ENCODE data around the gene IMP3.

IMP3 gene

GRCh38 chr15:75672646-75673425 lies 32.8 kb upstream of the IMP3 start:
- DNase-seq, result no peak

GRCh38 chr15:75671730-75672602 lies 31.9 kb upstream of the IMP3 start:
- no peak for DNase-seq

GRCh38 chr15:75669879-75670212 lies 29.8 kb upstream of the IMP3 start:
- no peak for DNase-seq

GRCh38 chr15:75669191-75669878 lies 29.3 kb upstream of the IMP3 start:
- no peak for DNase-seq

GRCh38 chr15:75666823-75667501 lies 26.9 kb upstream of the IMP3 start:
- no peak for DNase-seq

GRCh38 chr15:75663931-75664421 lies 24.0 kb upstream of the IMP3 start:
- no peak for DNase-seq

- DNase-seq, result no peak
These were observed 22.9 kb upstream of the IMP3 start for GRCh38 chr15:75662823-75663519.

- DNase-seq, result no peak
These were observed 21.7 kb upstream of the IMP3 start for GRCh38 chr15:75661756-75662140.

GRCh38 chr15:75661100-75661755 lies 21.2 kb upstream of the IMP3 start:
- DNase-seq, result no peak

GRCh38 chr15:75659928-75660645 lies 20.1 kb upstream of the IMP3 start:
- no peak for DNase-seq

GRCh38 chr15:75659141-75659771 lies 19.2 kb upstream of the IMP3 start:
- DNase-seq, result no peak

GRCh38 chr15:75656813-75657212 lies 16.8 kb upstream of the IMP3 start:
- DNase-seq, result no peak

- DNase-seq, result no peak
These were observed 16.3 kb upstream of the IMP3 start for GRCh38 chr15:75656331-75656730.

- no peak for DNase-seq
These were observed 15.9 kb upstream of the IMP3 start for GRCh38 chr15:75655931-75656330.

GRCh38 chr15:75654201-75654907 lies 14.3 kb upstream of the IMP3 start:
- no peak for DNase-seq

GRCh38 chr15:75653347-75653913 lies 13.4 kb upstream of the IMP3 start:
- no peak for DNase-seq

GRCh38 chr15:75651810-75652543 lies 12.0 kb upstream of the IMP3 start:
- no peak for DNase-seq
